HG02759 (cell line): ENCODE measurements around the gene UBR2.
"Not testable (repeated sequence)": the region's sequence is repeated elsewhere in the genome, so short reads cannot be mapped to it uniquely, and the experiment has no call there.

ENCODE experiments used
- ATAC-seq: cut with Tn5 transposase; IDR thresholded peaks from one replicate; pipeline ENCODE4 v1.9.1; 2021; ENCODE audit warnings: mild to moderate bottlenecking, moderate library complexity; ENCODE audit not compliant: unreplicated experiment

Gene UBR2

GRCh38 chr6:42722497-42722896, 158.7 kb downstream of the UBR2 start, which contains the start of gene PRPH2:
TSS of gene PRPH2 (minus strand) at chr6:42722597. CDS start at chr6:42722334, 263 bp downstream.
- no peak for ATAC-seq

GRCh38 chr6:42724825-42725224, 161.0 kb downstream of the UBR2 start:
- ATAC-seq = no peak

DNA sequence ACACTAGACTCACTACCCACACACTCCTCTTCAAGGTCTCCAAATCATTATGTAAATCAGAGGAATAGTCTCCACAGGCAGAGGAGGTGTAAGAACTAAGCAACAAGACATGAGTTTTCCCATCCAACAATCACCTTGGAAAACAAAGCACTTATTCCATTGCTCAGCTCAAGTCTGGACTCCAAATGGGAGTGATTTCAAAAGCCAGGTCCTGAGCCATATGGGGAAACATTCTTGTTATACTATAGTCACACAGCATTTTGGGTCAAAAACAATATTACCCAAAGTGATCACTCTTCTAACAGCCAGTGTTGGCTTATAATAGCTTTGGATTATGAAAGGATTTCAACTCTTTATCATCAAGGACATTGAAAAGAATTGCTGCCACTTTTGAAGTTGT, 162.2 kb downstream of the UBR2 start:
- no peak for ATAC-seq

- ATAC-seq = peak; percentile 82
These were observed 162.8 kb downstream of the UBR2 start for GRCh38 chr6:42726485-42727086.

GRCh38 chr6:42727087-42727611, 163.3 kb downstream of the UBR2 start:
- ATAC-seq = no peak

DNA sequence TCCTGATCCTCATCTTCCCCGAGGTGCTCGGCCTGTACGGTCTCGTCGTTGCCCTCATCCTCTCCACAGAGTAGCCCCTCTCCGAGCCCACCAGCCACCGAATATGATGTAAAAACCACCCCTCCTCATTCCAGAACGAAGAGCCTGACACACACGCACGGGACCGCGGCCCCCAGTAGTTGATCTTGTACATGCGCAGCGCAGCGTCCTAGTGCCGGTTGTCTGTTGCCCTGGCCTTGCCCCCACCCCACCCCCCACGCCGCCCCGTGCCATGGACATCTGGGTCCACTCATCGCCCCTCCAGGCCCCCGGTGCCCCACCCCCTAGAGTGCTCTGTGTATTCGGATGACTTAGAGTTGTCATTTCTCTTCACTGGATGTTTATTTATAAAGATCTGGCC, 163.8 kb downstream of the UBR2 start:
- ATAC-seq = no peak

DNA sequence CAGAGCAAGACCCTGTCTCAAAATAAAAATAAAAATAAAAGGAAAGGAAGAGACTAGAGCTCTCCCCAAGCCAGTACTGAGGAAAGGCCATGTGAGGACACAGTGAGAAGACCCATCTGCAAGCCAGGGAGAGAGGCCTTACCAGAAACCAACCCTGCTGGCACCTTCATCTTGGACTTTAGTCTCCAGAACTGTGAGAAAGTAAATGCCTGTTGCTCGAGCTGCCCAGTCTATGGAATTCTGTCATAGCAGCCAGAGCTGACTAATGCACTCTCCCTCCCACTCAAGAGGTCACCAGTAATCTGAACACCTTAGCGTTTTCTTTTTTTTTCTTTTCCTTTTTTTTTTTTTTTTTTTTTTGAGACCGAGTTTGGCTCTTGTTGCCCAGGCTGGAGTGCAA, 165.9 kb downstream of the UBR2 start:
- ATAC-seq = no peak

DNA sequence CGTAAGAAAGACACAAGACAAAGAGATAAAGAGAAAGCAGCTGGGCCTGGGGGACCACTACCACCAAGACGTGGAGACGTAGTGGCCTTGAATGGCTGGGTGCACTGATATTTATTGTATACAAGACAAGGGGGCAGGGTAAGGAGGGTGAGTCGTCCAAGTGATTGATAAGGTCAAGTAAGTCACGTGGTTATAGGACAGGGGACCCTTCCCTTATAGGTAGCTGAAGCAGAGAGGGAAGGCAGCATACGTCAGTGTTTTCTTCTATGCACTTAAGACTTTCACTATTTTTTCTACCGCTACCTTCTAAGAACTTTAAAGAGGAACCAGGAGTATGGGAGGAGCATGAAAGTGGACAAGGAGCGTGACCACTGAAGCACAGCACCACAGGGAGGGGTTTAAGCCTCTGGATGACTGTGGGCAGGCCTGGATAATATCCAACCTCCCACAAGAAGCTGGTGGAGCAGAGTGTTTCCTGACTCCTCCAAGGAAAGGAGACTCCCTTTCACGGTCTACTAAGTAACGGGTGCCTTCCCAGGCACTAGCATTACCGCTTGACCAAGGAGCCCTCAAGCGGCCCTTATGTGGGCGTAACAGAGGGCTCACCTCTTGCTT, 170.1 kb downstream of the UBR2 start:
- ATAC-seq = not testable (repeated sequence)

DNA sequence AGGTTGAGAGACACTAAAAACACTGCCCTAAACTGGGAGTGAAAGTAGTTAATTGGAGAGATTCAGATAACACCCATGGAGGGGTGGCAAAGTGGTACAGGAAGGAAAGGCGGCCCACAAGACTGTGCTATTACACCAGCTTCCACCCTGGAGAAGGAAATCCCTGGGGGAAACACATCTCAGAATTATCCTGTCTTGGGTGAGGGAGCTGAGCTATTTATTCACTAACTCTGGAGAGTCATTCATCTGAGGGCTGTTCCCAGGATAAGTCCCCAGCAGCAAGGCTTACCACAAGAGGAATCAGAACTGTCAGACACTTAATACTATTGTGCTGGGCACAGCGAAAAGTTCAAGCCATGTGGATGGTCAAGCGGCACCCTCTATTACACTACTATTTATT, 172.1 kb downstream of the UBR2 start:
- ATAC-seq = no peak

DNA sequence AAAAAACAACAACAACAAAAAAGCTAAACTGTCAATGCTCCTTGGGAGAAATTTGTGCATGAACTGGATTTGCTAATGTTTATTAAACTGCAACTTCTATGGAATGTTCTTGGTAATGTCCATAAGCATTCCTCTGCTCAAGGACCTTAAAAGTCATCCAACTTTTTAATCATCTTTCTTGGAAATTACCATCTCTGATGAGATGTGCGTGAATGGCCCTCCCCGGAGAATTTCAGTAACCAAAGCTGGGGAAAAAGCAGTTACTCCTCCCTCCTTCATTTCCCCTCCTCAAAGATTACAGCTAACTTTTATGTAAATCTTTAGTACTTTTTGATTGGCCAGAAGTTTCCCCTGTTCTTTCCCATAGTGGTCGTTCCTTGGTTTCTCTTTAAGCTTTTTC, 176.9 kb downstream of the UBR2 start:
- ATAC-seq = no peak

DNA sequence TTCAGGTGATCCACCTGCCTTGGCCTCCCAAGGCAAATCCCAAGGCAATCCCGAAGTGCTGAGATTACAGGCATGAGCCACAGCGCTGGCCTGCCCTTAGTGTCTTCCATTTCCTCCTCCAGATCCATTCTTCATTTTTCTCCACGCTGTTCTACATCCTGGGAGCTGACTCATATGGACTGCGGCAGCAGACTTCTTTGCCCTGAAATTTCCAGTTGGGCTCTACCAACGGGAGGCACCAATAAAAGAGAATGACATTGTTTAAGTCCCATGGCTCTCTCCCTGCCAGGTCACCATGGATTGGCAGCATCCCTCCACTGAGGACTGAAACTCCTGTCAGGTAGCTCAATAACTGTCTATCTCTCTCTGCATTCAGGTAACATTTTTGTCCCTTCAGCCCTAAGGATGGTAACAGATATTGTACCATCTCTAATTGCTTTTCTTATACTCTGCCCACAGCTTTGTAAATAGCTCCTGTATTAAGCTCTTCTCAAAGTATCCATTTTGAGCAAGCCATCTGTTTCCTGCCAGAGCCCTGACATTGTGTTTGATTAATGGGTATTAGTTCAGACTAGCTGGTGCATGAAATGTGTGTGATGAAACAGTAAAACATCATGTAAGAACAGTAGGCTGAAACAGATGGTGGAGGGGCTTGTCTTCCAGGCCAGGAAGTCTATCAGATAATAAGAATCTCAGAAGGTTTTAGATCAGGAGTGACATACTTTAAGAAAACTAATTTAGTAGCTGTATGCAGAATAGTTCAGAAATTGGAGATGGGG, 178.5 kb downstream of the UBR2 start:
- ATAC-seq = no peak
